Heart left ventricle (tissue), 16 donors: Measurements from ENCODE around the gene WAC. TPM values are rescaled to one million over a fixed set of nuclear protein-coding genes. Genes with fewer than 3 reads are reported as not detected.

Experiments
- ATAC-seq, 4 donors: fragments of 200-7000 bp; cut with Tn5 transposase; one replicate each; pipeline ENCODE4 v1.9.1; 2020 to 2022; ENCODE audit warnings: moderate library complexity in 4 of 4, mild to moderate bottlenecking in 3 of 4, moderate number of reproducible peaks in 1 of 4
- DNase-seq, 5 donors: peaks; one replicate each; pipeline ENCODE4 v3.0.0-alpha.2; 2020
- H3K27ac ChIP-seq, 12 donors: fragments of 200-600 bp; sonication (generic) in 4 of 12; one replicate each; pipeline versions ENCODE4 v1.5.0 to v1.8.0; 2016 to 2022; ENCODE audit warnings: mild to moderate bottlenecking in 2 of 12
- H3K27me3 ChIP-seq, 9 donors: fragments of 200-600 bp; sonication (generic) in 2 of 9; one replicate each; pipeline versions ENCODE4 v1.5.1 to v1.8.0; 2016 to 2022; ENCODE audit warnings: mild to moderate bottlenecking in 3 of 9
- H3K36me3 ChIP-seq, 9 donors: fragments of 200-600 bp; sonication (generic) in 2 of 9; one replicate each; pipeline versions ENCODE4 v1.5.0 to v1.8.0; 2018 to 2022; ENCODE audit warnings: mild to moderate bottlenecking in 2 of 9
- H3K4me1 ChIP-seq, 12 donors: fragments of 200-600 bp; sonication (generic) in 4 of 12; one replicate each; pipeline versions ENCODE4 v1.5.0 to v1.8.0; 2016 to 2022; ENCODE audit warnings: mild to moderate bottlenecking in 3 of 12
- H3K4me3 ChIP-seq, 12 donors: fragments of 200-600 bp; sonication (generic) in 4 of 12; one replicate each; pipeline versions ENCODE4 v1.5.0 to v1.8.0; 2017 to 2022; ENCODE audit warnings: mild to moderate bottlenecking in 9 of 12, moderate library complexity in 4 of 12
- H3K9me3 ChIP-seq, 12 donors: fragments of 200-600 bp; sonication (generic) in 4 of 12; one replicate each; pipeline versions ENCODE4 v1.5.0 to v1.8.0; 2016 to 2022; ENCODE audit warnings: mild to moderate bottlenecking in 1 of 12
- POLR2A ChIP-seq, 2 donors: fragments of 450-650 bp; IDR thresholded peaks; one replicate each; pipeline ENCODE4 v1.6.1; 2017; ENCODE audit warnings: antibody characterized with exemption in 2 of 2, mild to moderate bottlenecking in 2 of 2, moderate library complexity in 2 of 2
- WGBS, 4 donors: extraction: QIAGEN DNeasy Blood & Tissue Kit in 2 of 4; methylation state at CpG; one replicate each; pipeline versions ENCODE4 v1.1.5 to v1.1.7; 2013 to 2018; 5-methylcytosine and 5-hydroxymethylcytosine counted together
- intact Hi-C, 10 donors: fragments of 100-400 bp; cut with DNase I; formaldehyde crosslinking; loops; one replicate each; pipeline versions ENCODE4 v1.11.1 to v1.14.2; 2022
- polyA plus RNA-seq, 2 donors: library from polyadenylated mRNA; stranded (reverse); fragments of 200-250 nt; gene quantifications; one replicate each; pipeline ENCODE4 v1.2.3, GENCODE V29; 2013
- total RNA-seq, 9 donors: library from RNA; depleted of rRNA in 2 of 9; stranded (reverse); fragments of >200 nt in 2 of 9; fragmentation: NEBNext Ultra II Directional in 3 of 9; extraction: Animal tissue kit (Norgen Biotek cat#: 25700) in 3 of 9; gene quantifications; one replicate each; pipeline versions ENCODE4 v1.1.0 to v1.2.4, GENCODE V29; 2016 to 2023
- TF ChIP-seq, protein P1 (sequence below), 12 donors: fragments of 200-600 bp; sonication (generic) in 4 of 12; IDR thresholded peaks; one replicate each; pipeline versions ENCODE4 v1.5.0 to v1.8.0; 2018 to 2022; ENCODE audit warnings: antibody characterized with exemption in 12 of 12, mild to moderate bottlenecking in 5 of 12
- donor health status: ischemic (EF 13 %, LVEDD 7.1; RV severe dilation, severe dysfunction).
- donor health status: healthy with polysubstance abuse.
- donor health status: DM: no; HTN: yes; CAD: no.
- donor health status: DM: no; HTN: no; CAD: no.
- donor health status: ischemic (EF 25% LVEDD 6.9; RV normal size, moderate dysfunction).
- donor health status: ischemic (EF 25% LVEDD 5.7; RV mildly dilated, moderate dysfunction).
- donor health status: healthy.
- donor health status: DM: yes; HTN: yes; CAD: no.
- donor health status: ischemic (EF 35%, LVEDD 5.7; RV mildly dilated, moderate dysfunction).
- donor health status: nonischemic (EF 11% LVEDD 7.7; RV severe dilation, severe dysfunction).
- donor health status: DM: yes; HTN: yes; CAD: no.
- donor health status: PGD.
- donor health status: ischemic (EF 29% LVEDD 5.4; RV normal size, mild dysfunction).
- donor health status: nonischemic (EF 23%, LVEDD 6.1; RV moderate dilation, normal function).

The WAC gene
- total and polyA plus RNA-seq, 11 donors: 16.8 to 124 (median 103) TPM

DNA sequence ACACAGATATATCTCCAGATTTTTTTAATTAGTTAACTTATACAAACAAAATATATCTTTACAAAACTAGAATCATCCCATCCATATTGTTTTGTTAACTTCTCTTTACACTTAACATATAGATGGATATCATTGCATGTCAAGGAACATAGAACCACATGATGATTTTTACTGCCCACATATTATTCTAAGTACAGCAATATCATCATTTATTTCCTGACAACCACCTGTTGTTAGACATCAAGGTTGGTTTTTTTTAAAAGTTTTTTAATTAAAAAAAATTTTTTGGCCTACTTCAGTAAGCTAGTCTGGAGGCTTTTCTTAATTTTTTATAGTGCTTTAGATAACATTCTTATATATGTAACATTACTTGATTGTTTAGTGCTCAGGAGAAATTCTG lies 105.5 kb downstream of the WAC start:
- no peaks in the 10 kb centered on the region for H3K27me3 ChIP-seq
- H3K27ac ChIP-seq: no peak overlapping the region
- DNase-seq (no peak), ATAC-seq (no peak)
- TF ChIP-seq, protein P1, sequence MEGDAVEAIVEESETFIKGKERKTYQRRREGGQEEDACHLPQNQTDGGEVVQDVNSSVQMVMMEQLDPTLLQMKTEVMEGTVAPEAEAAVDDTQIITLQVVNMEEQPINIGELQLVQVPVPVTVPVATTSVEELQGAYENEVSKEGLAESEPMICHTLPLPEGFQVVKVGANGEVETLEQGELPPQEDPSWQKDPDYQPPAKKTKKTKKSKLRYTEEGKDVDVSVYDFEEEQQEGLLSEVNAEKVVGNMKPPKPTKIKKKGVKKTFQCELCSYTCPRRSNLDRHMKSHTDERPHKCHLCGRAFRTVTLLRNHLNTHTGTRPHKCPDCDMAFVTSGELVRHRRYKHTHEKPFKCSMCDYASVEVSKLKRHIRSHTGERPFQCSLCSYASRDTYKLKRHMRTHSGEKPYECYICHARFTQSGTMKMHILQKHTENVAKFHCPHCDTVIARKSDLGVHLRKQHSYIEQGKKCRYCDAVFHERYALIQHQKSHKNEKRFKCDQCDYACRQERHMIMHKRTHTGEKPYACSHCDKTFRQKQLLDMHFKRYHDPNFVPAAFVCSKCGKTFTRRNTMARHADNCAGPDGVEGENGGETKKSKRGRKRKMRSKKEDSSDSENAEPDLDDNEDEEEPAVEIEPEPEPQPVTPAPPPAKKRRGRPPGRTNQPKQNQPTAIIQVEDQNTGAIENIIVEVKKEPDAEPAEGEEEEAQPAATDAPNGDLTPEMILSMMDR (IDR thresholded peaks at IDR 0.05): no peak
- no peak for TF ChIP-seq POLR2A (IDR thresholded peaks at IDR 0.05)
- intact Hi-C loops: loop anchor here in 1 of 10 donors (10.0 kb wide), 1 partner anchor 666 kb away; no protein-coding TSS in a partner anchor
- no peak overlapping the region for H3K4me3 ChIP-seq
- H3K4me1 ChIP-seq: no peaks in the 10 kb centered on the region
- H3K9me3 ChIP-seq: peaks cover 0 to 14% (median 0%) of the 10 kb centered on the region in 12 donors
- no peaks in the 10 kb centered on the region for H3K36me3 ChIP-seq

DNA sequence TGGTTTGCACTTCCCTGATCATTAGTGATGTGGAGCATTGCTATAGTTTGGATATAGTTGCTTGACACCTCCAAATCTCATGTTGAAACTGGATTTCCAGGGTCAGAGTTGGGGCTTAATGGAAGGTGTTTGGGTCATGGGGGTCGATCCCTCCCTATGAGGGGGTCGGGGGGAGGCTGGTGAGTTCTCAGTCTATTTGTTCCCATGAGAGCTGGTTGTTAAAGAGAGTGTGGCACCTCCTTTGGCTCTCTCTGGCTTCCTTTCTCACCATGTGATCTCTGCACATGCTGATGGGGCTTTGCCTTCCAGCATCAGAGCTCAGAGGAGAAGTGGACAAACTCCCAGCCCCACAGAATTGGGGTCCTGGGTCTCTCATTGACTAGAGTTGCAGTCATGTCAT lies 107.6 kb downstream of the WAC start:
- WGBS, 4 donors: 59 to 69% (median 65%) methylated on average over 2 of the region's 2 CpGs
- DNase-seq (no peak), ATAC-seq (no peak)
- Histone ChIP-seq H3K4me3 (no peak overlapping the region), H3K36me3 (no peaks in the 10 kb centered on the region), H3K9me3 (peaks cover 0 to 14% (median 0%) of the 10 kb centered on the region in 12 donors), H3K27me3 (no peaks in the 10 kb centered on the region), H3K4me1 (no peaks in the 10 kb centered on the region), H3K27ac (no peak overlapping the region)
- intact Hi-C loops: no loop called here
- TF ChIP-seq, protein P1 (IDR thresholded peaks at IDR 0.05): no peak
- no peak for TF ChIP-seq POLR2A (IDR thresholded peaks at IDR 0.05)

DNA sequence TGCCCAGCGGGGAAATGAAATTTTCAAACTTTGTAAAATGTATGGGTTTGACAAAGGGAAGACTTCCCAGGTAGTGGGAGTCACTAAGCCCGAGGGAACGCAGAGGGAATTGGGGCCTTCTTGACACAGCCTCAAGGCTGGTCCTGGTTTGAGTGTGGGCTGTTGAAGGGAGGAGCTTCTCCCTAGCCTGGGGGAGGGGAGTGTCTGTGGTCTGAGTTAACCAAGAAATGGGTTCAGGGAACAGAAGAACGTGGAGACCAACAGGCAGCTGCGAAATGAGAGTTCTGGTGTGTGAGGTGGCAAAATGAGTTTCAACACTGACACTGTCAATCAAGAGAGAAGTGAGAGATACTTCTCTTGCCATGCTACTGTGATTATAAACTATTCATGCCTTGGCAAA lies 111.7 kb downstream of the WAC start:
- no peak for ATAC-seq
- intact Hi-C loops: no loop called here
- no peak for TF ChIP-seq POLR2A (IDR thresholded peaks at IDR 0.05)
- TF ChIP-seq, protein P1 (IDR thresholded peaks at IDR 0.05): no peak
- H3K27ac ChIP-seq: no peak overlapping the region
- WGBS, 4 donors: 68 to 71% (median 70%) methylated on average over 5 of the region's 5 CpGs
- no peaks in the 10 kb centered on the region for H3K4me1 ChIP-seq
- no peak for DNase-seq
- no peak overlapping the region for H3K4me3 ChIP-seq
- H3K27me3 ChIP-seq: no peaks in the 10 kb centered on the region
- peaks cover 0 to 7% (median 0%) of the 10 kb centered on the region in 12 donors for H3K9me3 ChIP-seq
- H3K36me3 ChIP-seq: no peaks in the 10 kb centered on the region

DNA sequence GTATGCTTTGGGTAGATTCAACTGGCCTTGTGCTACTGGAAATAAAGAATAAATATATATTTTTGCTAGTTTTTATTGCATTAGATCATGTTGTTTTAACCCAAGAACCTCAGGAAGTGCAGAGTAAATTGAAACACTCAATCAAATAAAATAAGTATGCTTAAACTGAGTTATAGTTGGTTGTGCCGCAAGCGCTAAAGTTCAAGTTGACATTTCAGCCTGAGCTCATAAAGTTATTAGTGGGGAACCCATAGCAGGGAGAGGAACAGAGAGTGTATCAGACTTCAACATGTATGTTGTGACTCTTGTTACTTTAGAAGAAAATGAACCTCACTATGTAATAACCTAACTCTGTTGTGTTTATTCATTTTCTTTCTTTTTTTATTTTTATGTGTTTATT lies 119.2 kb downstream of the WAC start:
- no peaks in the 10 kb centered on the region for H3K4me1 ChIP-seq
- 48 to 93% (median 80%) methylated on average over 2 of the region's 2 CpGs for WGBS, 4 donors
- no peak overlapping the region for H3K27ac ChIP-seq
- H3K9me3 ChIP-seq: peaks cover 0 to 7% (median 0%) of the 10 kb centered on the region in 12 donors
- ATAC-seq (no peak), DNase-seq (no peak)
- H3K4me3 ChIP-seq: no peak overlapping the region
- TF ChIP-seq POLR2A (IDR thresholded peaks at IDR 0.05): no peak
- TF ChIP-seq, protein P1 (IDR thresholded peaks at IDR 0.05): no peak
- H3K36me3 ChIP-seq: no peaks in the 10 kb centered on the region
- intact Hi-C loops: no loop called here
- H3K27me3 ChIP-seq: no peaks in the 10 kb centered on the region
